Effector CD4-positive, alpha-beta T cell (primary cell): ENCODE data around the gene WWP2.
"Not testable (repeated sequence)": the region's sequence is repeated elsewhere in the genome, so short reads cannot be mapped to it uniquely, and the experiment has no call there.

ENCODE experiments used
- DNase-seq: peaks from one replicate; pipeline ENCODE4 v3.0.0-alpha.2; 2020

The WWP2 gene

GRCh38 chr16:69798466-69798865 is 36.3 kb downstream of the WWP2 start:
- no peak for DNase-seq

- DNase-seq = no peak
Measured at GRCh38 chr16:69799611-69800031, 37.5 kb downstream of the WWP2 start.

GRCh38 chr16:69804297-69804696 is 42.2 kb downstream of the WWP2 start:
- no peak for DNase-seq

GRCh38 chr16:69806776-69807175 is 44.6 kb downstream of the WWP2 start:
- not testable (repeated sequence) for DNase-seq

- DNase-seq = no peak
Measured at GRCh38 chr16:69812688-69813014, 50.5 kb downstream of the WWP2 start.

GRCh38 chr16:69814078-69814477 is 51.9 kb downstream of the WWP2 start:
- no peak for DNase-seq

- DNase-seq = no peak
Measured at GRCh38 chr16:69814561-69814960, 52.4 kb downstream of the WWP2 start.

GRCh38 chr16:69815216-69815883 is 53.2 kb downstream of the WWP2 start:
- not testable (repeated sequence) for DNase-seq

- DNase-seq = no peak
Measured at GRCh38 chr16:69816996-69817395, 54.9 kb downstream of the WWP2 start.

- DNase-seq = no peak
Measured at GRCh38 chr16:69818891-69819545, 56.9 kb downstream of the WWP2 start.

GRCh38 chr16:69820926-69821541 is 58.9 kb downstream of the WWP2 start:
- DNase-seq = no peak

GRCh38 chr16:69821844-69822173 is 59.7 kb downstream of the WWP2 start:
- DNase-seq = no peak

- DNase-seq = no peak
Measured at GRCh38 chr16:69822174-69822935, 60.2 kb downstream of the WWP2 start.

- DNase-seq = no peak
Measured at GRCh38 chr16:69823831-69824563, 61.9 kb downstream of the WWP2 start.

- not testable (repeated sequence) for DNase-seq
Measured at GRCh38 chr16:69824564-69825142, 62.5 kb downstream of the WWP2 start.

- DNase-seq = no peak
Measured at GRCh38 chr16:69827524-69827923, 65.4 kb downstream of the WWP2 start.

GRCh38 chr16:69829338-69829737 is 67.2 kb downstream of the WWP2 start:
- DNase-seq = no peak

- DNase-seq = no peak
Measured at GRCh38 chr16:69830146-69830533, 68.0 kb downstream of the WWP2 start.

- DNase-seq = no peak
Measured at GRCh38 chr16:69830534-69831211, 68.5 kb downstream of the WWP2 start.

GRCh38 chr16:69831212-69832123 is 69.3 kb downstream of the WWP2 start:
- DNase-seq = no peak
